Naive thymus-derived CD4-positive, alpha-beta T cell (primary cell): Measurements from ENCODE around the gene DHRS4L2. TPM values are rescaled to one million over a fixed set of nuclear protein-coding genes. Genes with fewer than 3 reads are reported as not detected.
A peak's percentile ranks its signal among the peaks of the same experiment; 100 is the strongest.
"Not testable (repeated sequence)": the region's sequence is repeated elsewhere in the genome, so short reads cannot be mapped to it uniquely, and the experiment has no call there.

Experiments
- ATAC-seq: fragments of 150-1000 bp; cut with Tn5 transposase; 2 replicates; pipeline ENCODE4 v1.10.0; 2021; ENCODE audit warnings: mild to moderate bottlenecking, moderate library complexity
- CTCF ChIA-PET: fragments of 350-600 bp; sonication (Branson Sonifier 250); formaldehyde crosslinking; loops from one replicate; lab custom pipeline; 2021; ENCODE audit warnings: antibody characterized with exemption; lab: Charles Lee
- POLR2A ChIA-PET: fragments of 350-600 bp; sonication (Branson Sonifier 250); formaldehyde crosslinking; loops from one replicate; lab custom pipeline; 2021; ENCODE audit warnings: antibody characterized with exemption, inconsistent platforms; lab: Charles Lee
- DNase-seq, 9 donors: peaks; one replicate each; pipeline versions ENCODE4 v3.0.0 to v3.0.0-alpha.2; 2020 to 2022; ENCODE audit warnings: mixed read lengths in 1 of 9
- H3K27ac ChIP-seq: one replicate; pipeline ENCODE4 v1.7.0; 2013; ENCODE audit warnings: mild to moderate bottlenecking, low read depth, low read length, moderate library complexity
- H3K27me3 ChIP-seq, 2 donors: one replicate each; pipeline ENCODE4 v1.7.0; 2013; ENCODE audit warnings: low read length in 2 of 2, mild to moderate bottlenecking in 2 of 2, moderate library complexity in 2 of 2; ENCODE audit not compliant: control insufficient read depth in 2 of 2, insufficient read depth in 2 of 2
- H3K36me3 ChIP-seq, 3 experiments: 1 replicate in 2 of 3; 2 replicates in 1 of 3; pipeline ENCODE4 v1.7.0; 2013; ENCODE audit warnings: low read length in 3 of 3, mild to moderate bottlenecking in 3 of 3, moderate library complexity in 1 of 3; ENCODE audit not compliant: insufficient read depth in 3 of 3, control insufficient read depth in 2 of 3
- H3K4me1 ChIP-seq, 2 donors: one replicate each; pipeline ENCODE4 v1.7.0; 2013; ENCODE audit warnings: low read length in 2 of 2, mild to moderate bottlenecking in 2 of 2, moderate library complexity in 1 of 2; ENCODE audit not compliant: control insufficient read depth in 2 of 2, insufficient read depth in 2 of 2
- H3K4me3 ChIP-seq: 2 replicates; pipeline ENCODE4 v1.7.0; 2013; ENCODE audit warnings: mild to moderate bottlenecking, low read length
- H3K9me3 ChIP-seq, 3 experiments: 1 replicate in 2 of 3; 2 replicates in 1 of 3; pipeline ENCODE4 v1.7.0; 2013; ENCODE audit warnings: low read length in 3 of 3; ENCODE audit not compliant: control insufficient read depth in 2 of 3
- H3K27ac Mint-ChIP-seq, 9 donors: one replicate each; pipeline ENCODE4 v1.8.0; 2020 to 2022; ENCODE audit warnings: mixed read lengths in 9 of 9, mild to moderate bottlenecking in 8 of 9, moderate library complexity in 5 of 9, inconsistent platforms in 2 of 9
- H3K27me3 Mint-ChIP-seq, 5 donors: one replicate each; pipeline ENCODE4 v1.8.0; 2021 to 2022; ENCODE audit warnings: mixed read lengths in 5 of 5, mild to moderate bottlenecking in 1 of 5
- H3K36me3 Mint-ChIP-seq, 5 donors: one replicate each; pipeline ENCODE4 v1.8.0; 2020 to 2022; ENCODE audit warnings: mixed read lengths in 5 of 5, mild to moderate bottlenecking in 3 of 5, inconsistent platforms in 1 of 5
- H3K4me1 Mint-ChIP-seq, 7 donors: one replicate each; pipeline ENCODE4 v1.8.0; 2020 to 2022; ENCODE audit warnings: mixed read lengths in 7 of 7, mild to moderate bottlenecking in 3 of 7, inconsistent platforms in 1 of 7
- H3K4me3 Mint-ChIP-seq, 10 donors: one replicate each; pipeline ENCODE4 v1.8.0; 2020 to 2022; ENCODE audit warnings: mild to moderate bottlenecking in 10 of 10, mixed read lengths in 10 of 10, moderate library complexity in 6 of 10, inconsistent platforms in 2 of 10
- H3K9me3 Mint-ChIP-seq, 11 donors: one replicate each; pipeline ENCODE4 v1.8.0; 2020 to 2022; ENCODE audit warnings: mixed read lengths in 11 of 11, mild to moderate bottlenecking in 4 of 11, inconsistent platforms in 1 of 11, moderate library complexity in 1 of 11
- intact Hi-C, 2 donors: fragments of 100-400 bp; cut with micrococcal nuclease; formaldehyde crosslinking; loops; one replicate each; pipeline ENCODE4 v1.15.1; 2023
- polyA plus RNA-seq, 2 donors: library from polyadenylated mRNA; unstranded; fragments of 300-500 nt; fragmentation: Illumina TruSeq; gene quantifications; one replicate each; pipeline ENCODE4 v1.2.3, GENCODE V29; 2021
- total RNA-seq, 6 experiments: library from RNA in 5 of 6; stranded (reverse) in 5 of 6; gene quantifications; 1 replicate in 5 of 6; 2 replicates in 1 of 6; pipeline ENCODE4 v1.2.3 and lab custom pipeline; 2021 to 2026

Gene DHRS4L2
- total and polyA plus RNA-seq, 7 experiments from 2014 or later: 11.0 to 25.7 (median 16.8) TPM

DNA sequence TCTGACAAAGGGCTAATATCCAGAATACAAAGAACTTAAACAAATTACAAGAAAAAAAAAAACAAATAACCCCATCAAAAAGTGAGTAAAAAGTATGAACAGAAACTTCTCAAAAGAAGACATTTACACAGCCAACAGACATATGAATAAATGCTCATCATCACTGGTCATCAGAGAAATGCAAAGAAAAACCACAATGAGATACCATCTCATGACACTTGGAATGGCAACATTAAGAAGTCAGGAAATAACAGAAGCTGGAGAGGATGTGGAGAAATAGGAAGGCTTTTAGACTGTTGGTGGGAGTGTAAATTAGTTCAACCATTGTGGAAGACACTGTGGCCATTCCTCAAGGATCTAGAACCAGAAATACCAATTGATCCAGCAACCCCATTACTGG is 30.2 kb downstream of the DHRS4L2 start:
- H3K4me3 ChIP-seq, H3K27me3 ChIP-seq, H3K27ac Mint-ChIP-seq, H3K27ac ChIP-seq, DNase-seq, H3K36me3 ChIP-seq, ATAC-seq, H3K4me3 Mint-ChIP-seq, H3K4me1 ChIP-seq, POLR2A ChIA-PET, CTCF ChIA-PET, H3K9me3 ChIP-seq, H3K4me1 Mint-ChIP-seq: not testable (repeated sequence)
- intact Hi-C loops: loop anchor here in 1 of 2 donors (10.0 kb wide), 1 partner anchor 196 kb away; the partner anchor contains the start of genes CHMP4A and MDP1
- Mint-ChIP-seq H3K27me3 (peaks cover 0 to 23% (median 0%) of the 10 kb centered on the region in 5 donors), H3K9me3 (peaks cover 0 to 21% (median 4%) of the 10 kb centered on the region in 11 donors), H3K36me3 (peaks cover 0 to 12% (median 0%) of the 10 kb centered on the region in 5 donors)

GRCh38 chr14:24019944-24020343 is 31.2 kb downstream of the DHRS4L2 start:
- H3K27me3 ChIP-seq, H3K27ac ChIP-seq, H3K27ac Mint-ChIP-seq, H3K36me3 ChIP-seq, H3K4me1 Mint-ChIP-seq, CTCF ChIA-PET, H3K9me3 ChIP-seq, DNase-seq, H3K4me1 ChIP-seq, H3K4me3 Mint-ChIP-seq, H3K4me3 ChIP-seq: not testable (repeated sequence)
- POLR2A ChIA-PET: interaction anchor here (0.6 kb wide), 1 partner anchor 114 kb away, joined by 4 read pairs; no protein-coding TSS in a partner anchor
- Mint-ChIP-seq H3K9me3 (peaks cover 0 to 24% (median 5%) of the 10 kb centered on the region in 11 donors), H3K36me3 (peaks cover 0 to 12% (median 3%) of the 10 kb centered on the region in 5 donors), H3K27me3 (peaks cover 0 to 26% (median 0%) of the 10 kb centered on the region in 5 donors)
- peak; percentile 70 for ATAC-seq
- intact Hi-C loops: loop anchor here in 1 of 2 donors (10.0 kb wide), 1 partner anchor 195 kb away; the partner anchor contains the start of genes CHMP4A and MDP1

DNA sequence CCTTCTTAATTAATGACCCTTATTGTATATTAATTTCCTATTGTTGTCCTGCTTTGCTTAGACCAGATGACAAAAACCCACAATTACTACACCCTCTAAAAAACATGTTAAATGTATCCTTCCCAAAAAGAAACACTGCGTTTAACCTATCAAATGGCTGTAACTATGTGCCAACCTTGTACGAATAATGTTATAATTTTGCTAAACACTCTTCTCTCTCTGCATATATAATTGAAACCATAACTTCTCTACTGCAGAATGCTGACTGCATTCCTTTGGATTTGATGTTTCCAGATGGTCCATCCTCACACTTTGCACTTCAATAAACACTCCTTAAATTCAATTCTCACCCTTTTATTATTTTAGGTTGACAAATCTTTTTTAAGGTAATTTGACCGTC is 31.8 kb downstream of the DHRS4L2 start:
- DNase-seq, H3K4me1 Mint-ChIP-seq, intact Hi-C loops, H3K4me3 Mint-ChIP-seq, H3K9me3 ChIP-seq, H3K4me3 ChIP-seq, H3K27me3 ChIP-seq, H3K36me3 ChIP-seq, H3K27ac Mint-ChIP-seq, CTCF ChIA-PET, H3K4me1 ChIP-seq, POLR2A ChIA-PET, ATAC-seq, H3K27ac ChIP-seq: not testable (repeated sequence)
- H3K27me3 Mint-ChIP-seq: peaks cover 0 to 29% (median 0%) of the 10 kb centered on the region in 5 donors
- H3K9me3 Mint-ChIP-seq: peaks cover 0 to 24% (median 5%) of the 10 kb centered on the region in 11 donors
- H3K36me3 Mint-ChIP-seq: peaks cover 0 to 14% (median 3%) of the 10 kb centered on the region in 5 donors

DNA sequence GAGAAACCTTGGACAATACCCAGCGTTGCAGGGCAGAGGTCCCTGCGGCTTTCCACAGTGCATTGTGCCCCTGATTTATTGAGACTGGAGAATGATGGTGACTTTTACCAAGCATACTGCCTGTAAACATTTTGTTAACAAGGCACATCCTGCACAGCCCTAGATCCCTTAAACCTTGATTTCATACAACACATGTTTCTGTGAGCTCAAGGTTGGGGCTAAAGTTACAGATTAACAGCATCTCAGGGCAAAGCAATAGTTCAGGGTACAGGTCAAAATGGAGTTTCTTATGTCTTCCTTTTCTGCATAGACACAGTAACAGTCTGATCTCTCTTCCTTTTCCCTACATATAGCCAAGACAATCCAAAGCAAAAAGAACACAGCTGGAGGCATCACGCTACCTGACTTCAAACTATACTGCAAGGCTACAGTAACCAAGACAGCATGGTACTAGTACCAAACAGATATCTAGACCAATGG is 36.2 kb downstream of the DHRS4L2 start:
- H3K36me3 ChIP-seq, H3K4me1 ChIP-seq, intact Hi-C loops, POLR2A ChIA-PET, H3K9me3 ChIP-seq, H3K4me3 Mint-ChIP-seq, H3K27me3 ChIP-seq, H3K4me1 Mint-ChIP-seq, ATAC-seq, H3K4me3 ChIP-seq, CTCF ChIA-PET, H3K27ac ChIP-seq, DNase-seq, H3K27ac Mint-ChIP-seq: not testable (repeated sequence)
- Mint-ChIP-seq H3K9me3 (peaks cover 0 to 19% (median 3%) of the 10 kb centered on the region in 11 donors), H3K27me3 (peaks cover 0 to 44% (median 0%) of the 10 kb centered on the region in 5 donors), H3K36me3 (peaks cover 0 to 10% (median 3%) of the 10 kb centered on the region in 5 donors)

GRCh38 chr14:24029687-24030086 is 41.0 kb downstream of the DHRS4L2 start:
- H3K27me3 ChIP-seq, H3K4me1 Mint-ChIP-seq, ATAC-seq, CTCF ChIA-PET, POLR2A ChIA-PET, DNase-seq, H3K4me1 ChIP-seq, H3K9me3 ChIP-seq, H3K4me3 Mint-ChIP-seq, intact Hi-C loops, H3K4me3 ChIP-seq, H3K36me3 ChIP-seq, H3K27ac Mint-ChIP-seq, H3K27ac ChIP-seq: not testable (repeated sequence)
- peaks cover 0 to 17% (median 3%) of the 10 kb centered on the region in 5 donors for H3K36me3 Mint-ChIP-seq
- peaks cover 0 to 39% (median 11%) of the 10 kb centered on the region in 11 donors for H3K9me3 Mint-ChIP-seq
- H3K27me3 Mint-ChIP-seq: peaks cover 0 to 33% (median 0%) of the 10 kb centered on the region in 5 donors

GRCh38 chr14:24031331-24031730 is 42.6 kb downstream of the DHRS4L2 start:
- H3K4me1 Mint-ChIP-seq, DNase-seq, H3K9me3 ChIP-seq, H3K27ac Mint-ChIP-seq, ATAC-seq, H3K4me3 ChIP-seq, H3K36me3 ChIP-seq, POLR2A ChIA-PET, CTCF ChIA-PET, intact Hi-C loops, H3K27me3 ChIP-seq, H3K27ac ChIP-seq, H3K4me1 ChIP-seq, H3K4me3 Mint-ChIP-seq: not testable (repeated sequence)
- Mint-ChIP-seq H3K27me3 (peaks cover 0 to 25% (median 0%) of the 10 kb centered on the region in 5 donors), H3K36me3 (peaks cover 0 to 14% (median 0%) of the 10 kb centered on the region in 5 donors), H3K9me3 (peaks cover 0 to 39% (median 11%) of the 10 kb centered on the region in 11 donors)
